ENCODE measurements around the gene RAB3A.
A peak's percentile ranks its signal among the peaks of the same experiment; 100 is the strongest.
"Not testable (repeated sequence)": the region's sequence is repeated elsewhere in the genome, so short reads cannot be mapped to it uniquely, and the experiment has no call there.

The RAB3A gene

DNA sequence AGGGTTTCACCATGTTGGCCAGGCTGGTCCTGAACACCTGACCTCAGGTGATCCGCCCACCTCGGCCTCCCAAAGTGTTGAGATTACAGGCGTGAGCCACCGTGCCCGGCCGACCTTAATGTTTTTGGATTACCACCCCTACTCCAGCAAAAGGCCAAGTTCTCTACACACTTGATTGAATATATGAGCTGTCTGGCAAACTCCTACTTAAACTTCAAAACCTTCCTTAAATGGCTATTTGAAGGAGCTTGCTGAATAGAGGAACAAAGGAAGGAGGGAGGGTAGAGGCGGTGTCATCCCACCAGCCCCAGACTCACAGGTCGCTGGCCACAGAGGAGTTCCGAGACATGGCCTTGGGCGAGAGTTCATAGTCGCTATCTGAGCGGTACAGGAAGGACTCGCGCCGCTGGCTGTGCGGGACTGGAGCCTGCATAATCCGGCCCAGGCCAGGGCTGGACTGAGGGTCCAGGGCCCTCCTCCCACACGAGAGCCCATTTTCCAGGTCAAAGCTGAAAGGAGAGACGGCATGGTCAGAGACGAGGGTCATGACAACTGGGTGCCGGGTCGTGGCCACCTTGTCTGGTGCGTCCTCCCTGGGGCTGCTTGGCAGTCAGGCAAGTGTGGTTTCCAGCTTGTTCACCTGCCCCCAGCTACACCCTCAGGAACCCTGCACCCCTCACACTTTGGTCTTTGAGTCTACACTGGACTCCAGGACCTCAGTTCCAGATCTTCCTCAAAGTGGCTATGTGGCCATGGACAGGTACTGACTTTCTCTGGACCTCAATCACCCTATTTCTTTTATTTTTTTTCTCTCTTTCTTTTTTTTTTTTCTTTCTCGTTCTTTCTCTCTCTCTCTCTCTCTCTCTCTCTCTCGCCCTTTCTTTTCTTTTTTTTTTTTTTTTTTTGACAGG is 18.2 kb upstream of the RAB3A start:
- DNase-seq: no peak

DNA sequence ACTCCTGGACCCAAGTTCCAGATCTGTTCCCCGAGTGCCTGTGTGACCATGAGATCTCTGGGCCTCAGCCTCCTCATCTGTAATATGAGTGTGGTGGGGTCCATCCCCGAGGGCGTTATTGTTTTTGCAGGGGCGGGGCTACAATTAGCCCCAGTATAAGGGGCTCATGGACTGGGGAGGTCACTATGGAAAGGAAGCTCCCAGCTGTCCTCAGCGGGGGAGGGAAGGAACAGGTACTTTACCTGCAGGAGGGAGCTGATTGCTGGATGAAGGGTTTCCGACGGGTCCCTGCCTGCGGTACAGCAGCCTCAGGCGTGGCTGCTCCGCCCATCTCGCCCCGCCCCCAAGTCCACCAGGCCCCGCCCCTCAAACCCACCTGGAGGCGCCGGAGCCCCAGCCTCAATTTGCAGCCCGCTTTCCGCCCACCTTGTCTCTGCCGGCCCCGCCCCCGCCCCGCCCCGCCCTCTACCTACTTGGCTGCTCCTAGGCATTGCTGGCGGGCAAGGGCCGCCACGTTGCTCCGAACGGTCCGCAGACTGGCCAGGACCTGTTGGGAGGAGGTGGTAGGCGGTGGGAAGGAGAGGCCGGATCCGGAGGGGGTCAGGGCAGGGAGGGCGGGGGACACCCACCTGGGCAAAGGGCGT is 16.9 kb upstream of the RAB3A start:
- no peak for DNase-seq

DNA sequence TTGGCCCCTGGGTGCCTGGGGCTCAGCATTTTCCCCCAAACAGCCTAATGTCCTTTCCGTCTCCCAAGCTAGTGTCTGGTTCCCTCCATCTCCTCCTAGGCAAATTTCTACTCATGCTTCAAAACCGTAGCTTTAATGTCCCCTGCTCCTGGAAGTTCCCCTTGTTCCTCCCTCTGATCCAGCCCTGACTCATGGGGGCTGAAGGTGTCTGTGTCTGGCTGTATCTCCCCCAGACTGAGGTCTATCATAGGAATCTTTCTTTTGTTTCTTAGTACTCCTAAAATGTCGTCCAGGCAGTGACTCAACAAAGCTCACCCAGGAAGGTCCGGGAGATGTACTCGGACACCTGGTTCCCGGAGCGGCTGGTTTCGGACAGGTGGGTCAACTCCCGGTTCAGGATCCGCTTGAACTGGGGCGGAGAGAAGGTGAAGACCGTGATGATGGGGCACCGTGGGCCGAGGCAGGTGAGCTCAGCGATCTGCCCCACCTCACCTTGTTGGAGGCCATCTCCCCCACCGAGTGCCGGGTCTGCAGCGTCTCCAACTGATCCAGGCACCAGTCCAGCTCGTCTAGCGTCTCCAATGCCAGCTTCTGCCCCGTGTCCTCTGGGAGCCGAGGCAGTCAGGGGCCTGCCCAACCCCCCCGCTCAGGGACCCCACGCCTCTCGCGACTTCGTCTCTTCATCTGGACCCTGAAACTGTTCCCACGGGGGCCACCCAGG is 16.2 kb upstream of the RAB3A start:
- no peak for DNase-seq

DNA sequence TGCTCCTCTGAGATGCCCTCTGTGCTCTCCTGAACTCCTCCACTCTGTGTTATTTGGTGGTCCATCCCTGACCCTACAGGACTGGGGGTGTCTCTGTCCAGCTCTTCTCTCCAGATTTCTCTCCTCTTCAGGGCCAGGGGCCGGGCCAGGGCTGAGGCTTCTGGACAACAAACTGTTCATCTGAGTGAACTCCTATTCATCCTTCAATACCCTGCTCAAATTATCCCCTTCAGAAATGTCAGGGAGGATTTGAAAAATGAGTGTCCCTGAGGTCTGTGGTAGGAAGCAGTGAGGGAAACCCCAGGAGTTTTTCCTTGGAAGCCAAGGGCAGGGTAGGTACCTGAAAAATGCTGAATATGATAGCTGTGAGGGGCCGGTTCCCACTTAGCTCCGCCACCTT is 14.8 kb upstream of the RAB3A start:
- DNase-seq: no peak

DNA sequence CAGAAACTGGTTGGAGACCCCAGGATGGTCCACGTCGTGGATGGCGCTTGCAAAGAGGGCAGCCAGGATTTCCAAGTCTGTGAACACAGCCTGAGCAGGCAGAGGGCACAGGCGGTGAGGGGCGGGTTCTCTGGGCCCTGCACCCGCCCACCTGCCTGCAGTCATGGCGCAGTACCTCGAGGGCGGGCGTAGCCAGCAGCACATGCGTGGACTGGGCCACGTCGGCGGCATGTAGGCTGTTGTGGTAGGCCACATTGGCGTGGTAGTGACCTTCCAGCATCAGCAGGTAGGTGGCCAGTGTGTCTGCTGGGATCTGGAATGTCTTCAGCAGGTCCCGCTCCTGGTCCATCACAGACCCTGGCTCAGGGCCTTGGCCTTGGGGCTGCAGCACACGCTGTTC is 14.3 kb upstream of the RAB3A start:
- DNase-seq: no peak

DNA sequence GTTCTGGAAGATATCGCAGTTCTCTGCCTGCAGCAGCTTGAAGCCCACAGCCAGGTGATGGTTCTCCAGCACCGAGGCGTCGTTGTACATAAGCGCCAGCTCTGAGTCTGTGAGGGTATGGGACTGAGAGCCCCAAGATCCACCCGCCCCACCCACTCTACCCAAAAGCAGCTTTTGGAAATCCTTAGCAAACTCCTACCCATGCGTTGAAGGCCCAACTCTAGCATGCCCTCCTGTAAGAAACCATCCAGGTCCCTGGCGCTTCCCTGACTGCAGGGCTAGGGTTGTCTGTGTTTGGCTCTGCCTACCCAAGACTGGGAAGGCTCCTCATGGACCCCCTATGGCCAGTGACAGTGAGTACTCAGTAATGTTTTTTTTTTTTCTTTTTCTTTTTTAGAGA is 12.9 kb upstream of the RAB3A start:
- DNase-seq: no peak

DNA sequence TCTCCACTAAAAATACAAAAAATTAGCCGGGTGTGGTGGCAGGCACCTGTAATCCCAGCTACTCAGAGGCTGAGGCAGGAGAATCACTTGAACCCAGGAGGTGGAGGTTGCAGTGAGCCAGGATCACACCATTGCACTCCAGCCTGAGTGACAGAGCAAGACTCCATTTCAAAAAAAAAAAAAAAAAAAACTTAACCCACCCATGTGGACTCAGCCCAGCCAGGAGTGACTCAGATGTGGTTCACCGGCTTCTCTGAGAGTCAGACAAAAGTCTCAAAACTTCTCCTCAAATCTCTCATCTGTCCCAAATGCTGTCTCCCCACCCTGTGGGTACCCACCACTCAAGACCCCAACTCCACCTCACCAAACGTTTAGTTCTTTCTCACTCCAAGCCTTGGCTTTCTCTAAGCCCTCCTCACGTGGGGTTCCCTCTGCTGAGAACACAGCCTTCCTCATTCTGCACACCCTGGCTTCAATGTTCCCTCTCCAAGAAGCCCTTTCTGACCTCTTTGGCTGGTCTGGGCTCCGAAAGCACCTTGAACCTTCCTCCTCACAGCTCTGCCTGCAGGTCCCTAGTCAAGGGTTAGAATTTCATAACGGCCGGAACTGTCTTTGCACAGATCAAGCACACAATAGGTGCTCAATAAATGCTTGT is 11.1 kb upstream of the RAB3A start:
- DNase-seq: no peak

DNA sequence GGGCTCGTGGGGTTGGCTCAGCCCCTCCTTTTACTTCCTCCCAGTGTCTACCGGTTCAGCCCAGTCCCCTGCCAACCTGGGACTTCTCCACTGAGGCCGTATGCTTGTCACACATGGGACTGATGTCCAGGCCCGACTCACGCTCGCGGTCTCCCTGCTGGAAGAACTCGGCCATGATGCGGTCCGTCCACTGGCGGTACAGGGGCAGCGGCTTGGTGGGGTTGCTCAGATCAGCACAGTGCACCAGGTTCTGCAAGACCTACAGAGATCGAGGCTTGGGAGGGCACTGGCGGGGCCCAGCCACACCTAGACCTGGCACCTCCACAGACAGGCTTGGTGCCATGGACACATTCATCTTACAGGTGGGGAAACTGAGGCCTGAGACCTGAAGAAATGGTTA is 7.8 kb upstream of the RAB3A start:
- DNase-seq: no peak

DNA sequence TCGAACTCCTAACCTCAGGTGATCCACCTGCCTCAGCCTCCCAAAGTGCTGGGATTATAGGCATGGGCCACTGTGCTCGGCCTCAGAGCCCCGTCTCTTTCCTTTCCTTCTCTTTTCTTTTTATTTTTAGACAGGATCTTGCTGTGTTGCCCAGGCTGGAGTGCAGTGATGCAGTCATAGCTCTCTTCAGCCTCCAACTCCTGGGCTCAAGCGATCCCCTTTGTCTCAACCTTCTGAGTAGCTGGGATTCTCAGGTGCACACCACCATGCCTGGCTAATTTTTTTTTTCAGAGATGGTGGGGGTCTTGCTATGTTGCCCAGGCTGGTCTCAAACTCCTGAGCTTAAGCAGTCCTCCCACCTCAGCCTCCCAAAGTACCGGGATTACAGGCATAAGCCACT is 6.1 kb upstream of the RAB3A start:
- not testable (repeated sequence) for DNase-seq

DNA sequence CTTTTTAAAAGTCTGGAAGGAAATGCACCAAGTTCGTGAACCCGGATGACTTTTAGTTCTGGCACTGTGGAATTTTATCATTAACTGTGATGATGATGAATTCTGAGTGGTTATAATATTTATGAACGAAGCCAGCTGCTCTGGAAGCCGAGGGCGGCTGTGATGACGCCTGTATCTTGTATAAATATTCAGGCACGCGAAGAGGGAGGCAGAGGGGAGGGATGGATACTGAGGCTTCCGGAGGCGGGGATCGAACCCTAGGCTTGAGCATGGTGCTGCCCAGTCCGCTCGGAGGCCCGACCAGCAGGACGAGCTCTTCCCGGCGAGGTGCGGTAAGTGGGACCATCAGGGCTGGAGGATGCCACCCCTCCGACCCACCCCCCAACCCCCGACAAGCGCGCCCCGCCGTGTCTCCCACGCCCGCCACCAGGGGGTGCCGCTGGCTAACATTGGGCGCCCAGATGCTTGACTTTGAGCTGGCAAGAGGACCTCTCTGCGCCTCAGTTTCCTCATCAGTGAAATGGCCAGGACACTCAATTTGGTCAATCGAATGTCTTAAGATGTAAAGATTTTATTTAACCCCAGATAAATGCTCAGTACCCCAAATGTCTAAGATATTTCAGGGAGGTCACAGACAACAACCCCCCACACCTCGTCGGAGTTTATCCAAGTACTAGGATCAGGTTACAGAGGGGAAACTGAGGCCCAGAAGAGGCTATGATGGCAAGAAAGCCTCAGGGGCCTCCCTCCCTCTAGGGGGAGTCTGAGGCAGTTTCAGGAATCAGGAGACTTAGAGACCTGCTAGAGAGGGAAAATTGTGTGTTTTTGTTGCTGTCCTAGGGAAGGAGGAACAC is 4.5 kb upstream of the RAB3A start:
- DNase-seq: no peak

DNA sequence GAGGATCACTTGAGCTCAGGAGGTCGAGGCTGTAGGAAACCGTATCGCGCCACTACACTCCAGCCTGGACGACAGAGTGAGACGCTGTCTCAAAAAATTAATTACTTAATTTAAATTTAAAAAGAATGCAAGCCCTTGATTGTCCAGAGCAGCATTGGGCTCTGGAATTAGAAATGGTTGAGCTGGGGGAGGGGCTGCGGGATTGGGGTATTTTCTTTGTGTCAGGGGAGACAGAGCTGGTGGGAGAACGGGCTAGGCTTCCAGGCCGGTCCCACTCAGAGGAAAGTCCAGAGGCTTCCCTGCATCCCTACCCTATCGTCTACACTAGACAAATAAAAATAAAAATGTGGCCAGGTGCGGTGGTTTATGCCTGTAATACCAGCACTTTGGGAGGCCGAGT is 2.2 kb upstream of the RAB3A start:
- no peak for DNase-seq

DNA sequence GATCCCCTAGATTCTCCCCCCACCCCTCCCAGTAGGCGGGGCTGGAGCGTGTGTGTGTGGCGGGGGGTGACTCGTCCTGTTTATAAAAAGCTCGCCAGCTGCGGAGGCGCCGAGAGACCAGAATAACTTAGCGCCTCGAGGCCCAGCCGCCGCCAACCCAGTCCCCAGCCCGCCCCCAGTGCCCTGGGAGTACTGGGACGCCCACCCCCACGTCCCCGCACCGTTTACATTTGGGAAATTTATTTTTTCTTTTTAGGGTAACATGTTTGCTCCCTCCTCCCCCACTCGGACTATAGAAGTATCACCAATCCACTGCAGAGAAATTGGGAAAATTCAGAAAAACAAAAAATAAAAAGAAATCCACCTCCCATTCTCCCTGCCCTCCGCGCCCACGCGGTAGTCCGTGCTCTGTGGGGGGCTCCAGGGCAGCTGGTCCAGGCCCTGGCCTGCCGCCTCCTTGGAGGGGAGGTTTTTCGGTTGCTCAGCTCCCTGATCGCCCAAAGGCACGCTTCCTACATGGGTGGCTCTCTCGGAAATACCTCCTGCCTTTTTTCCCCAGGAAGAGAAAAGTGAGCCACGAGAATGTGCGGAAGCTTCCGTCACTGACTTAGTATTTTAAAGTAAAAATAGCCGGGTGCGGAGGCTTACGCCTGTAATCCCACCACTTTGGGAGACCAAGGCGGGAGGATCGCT is 1.5 kb upstream of the RAB3A start:
- DNase-seq: peak; percentile 44

DNA sequence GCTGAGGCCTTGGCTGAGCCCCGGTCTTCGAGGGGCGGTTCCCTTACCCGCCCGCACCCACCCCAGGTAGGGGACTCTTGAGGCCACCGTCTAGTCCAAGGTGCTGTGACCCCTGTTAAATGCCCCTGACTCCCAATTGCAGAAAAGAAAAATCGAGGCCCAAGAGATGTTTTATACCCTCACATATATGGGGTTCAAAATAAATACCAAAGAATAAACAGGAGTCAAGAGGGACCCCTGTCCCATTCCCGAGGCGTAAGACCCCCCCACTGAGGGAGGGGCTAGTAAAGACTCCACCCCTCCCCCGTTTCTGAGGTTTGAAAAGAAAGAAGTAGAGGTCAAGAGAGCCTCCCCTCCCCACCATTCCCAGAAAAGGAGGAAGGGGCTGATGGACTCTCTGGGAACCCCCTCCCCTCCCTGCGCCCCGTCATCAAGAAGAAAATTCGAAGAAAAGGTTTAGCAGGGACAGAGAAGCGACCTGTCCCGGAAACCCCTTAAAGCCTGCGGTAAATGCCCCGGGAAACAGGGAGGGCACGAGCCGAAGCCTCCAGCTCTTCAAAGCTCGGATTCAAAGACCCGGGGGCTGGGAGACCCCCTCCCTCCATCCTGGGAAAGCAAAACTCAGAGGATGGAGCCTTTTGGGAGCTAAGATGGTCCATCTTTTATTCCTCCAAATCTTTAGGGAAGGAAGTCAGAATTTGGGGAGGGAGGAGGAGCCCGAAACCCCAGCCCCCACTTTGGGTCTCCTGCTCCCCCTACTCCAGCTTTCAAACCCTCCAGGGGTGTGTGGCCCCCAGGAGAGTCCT is 755 bp upstream of the RAB3A start:
- DNase-seq: peak; percentile 38

DNA sequence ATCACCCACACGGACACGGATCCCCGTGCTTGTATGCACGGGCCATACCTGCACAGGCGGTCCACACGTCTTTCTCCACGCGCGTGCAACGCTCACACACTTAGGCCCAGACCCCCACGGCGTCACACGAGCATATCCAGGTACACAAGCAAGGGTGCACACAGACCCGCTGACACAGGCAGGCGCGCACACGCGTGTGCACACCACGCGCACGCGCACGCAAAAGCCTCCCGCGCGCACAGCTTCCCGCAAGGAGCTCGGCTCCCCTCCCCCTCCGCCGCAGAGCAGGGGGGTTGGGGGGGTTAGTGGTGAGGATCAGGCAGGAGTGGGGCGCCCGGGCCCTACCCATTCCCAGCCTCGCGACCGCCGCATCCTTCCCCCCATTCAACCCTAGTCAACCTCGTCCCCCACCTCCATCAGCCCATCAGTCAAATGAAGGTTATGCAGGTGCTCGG is 407 bp downstream of the RAB3A start:
- no peak for DNase-seq

DNA sequence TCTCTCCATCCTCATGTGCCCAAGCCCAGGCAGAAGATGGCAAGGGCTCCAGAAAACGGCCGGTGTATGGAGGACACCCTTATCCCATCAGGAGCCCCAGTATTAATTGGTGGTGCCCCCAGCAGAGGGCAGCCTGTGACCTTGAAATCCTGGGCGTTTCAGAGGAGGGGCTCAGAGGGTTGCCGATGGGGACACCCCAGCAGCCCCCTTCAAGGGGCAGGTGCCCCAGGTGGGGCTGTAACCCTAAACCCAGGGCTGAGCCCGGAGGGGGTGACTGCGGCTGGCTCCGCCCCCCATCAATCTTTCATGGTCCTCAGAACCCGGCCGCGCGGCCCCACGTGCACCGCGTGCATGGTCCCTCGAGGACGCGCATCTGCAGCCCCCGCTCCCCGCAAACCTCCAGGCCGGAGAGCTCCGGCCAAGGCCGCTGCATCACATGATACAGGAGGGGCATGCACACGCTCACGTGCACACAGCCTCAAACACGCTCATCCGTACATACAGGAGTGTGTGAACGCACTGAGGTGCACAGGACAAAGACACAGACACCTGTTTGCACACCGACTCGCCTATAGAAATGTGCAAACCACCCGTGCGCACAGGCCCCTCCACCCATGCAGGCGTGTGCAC is 949 bp downstream of the RAB3A start:
- no peak for DNase-seq

DNA sequence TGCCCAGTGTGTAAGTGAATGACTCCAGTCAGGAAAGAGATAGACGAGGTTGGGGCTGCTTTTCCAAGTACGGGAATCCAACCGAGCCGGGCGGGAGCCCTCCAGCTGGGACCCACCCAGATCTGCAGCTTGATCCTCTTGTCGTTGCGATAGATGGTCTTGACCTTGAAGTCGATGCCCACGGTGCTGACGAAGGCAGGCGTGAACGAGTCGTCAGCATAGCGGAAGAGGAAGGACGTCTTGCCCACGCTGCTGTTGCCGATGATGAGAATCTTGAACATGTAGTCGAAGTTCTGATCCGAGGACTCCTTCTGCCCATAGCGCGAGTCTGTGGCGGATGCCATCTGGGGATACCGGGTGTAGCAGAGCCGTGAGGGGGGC is 1.5 kb downstream of the RAB3A start:
- no peak for DNase-seq

DNA sequence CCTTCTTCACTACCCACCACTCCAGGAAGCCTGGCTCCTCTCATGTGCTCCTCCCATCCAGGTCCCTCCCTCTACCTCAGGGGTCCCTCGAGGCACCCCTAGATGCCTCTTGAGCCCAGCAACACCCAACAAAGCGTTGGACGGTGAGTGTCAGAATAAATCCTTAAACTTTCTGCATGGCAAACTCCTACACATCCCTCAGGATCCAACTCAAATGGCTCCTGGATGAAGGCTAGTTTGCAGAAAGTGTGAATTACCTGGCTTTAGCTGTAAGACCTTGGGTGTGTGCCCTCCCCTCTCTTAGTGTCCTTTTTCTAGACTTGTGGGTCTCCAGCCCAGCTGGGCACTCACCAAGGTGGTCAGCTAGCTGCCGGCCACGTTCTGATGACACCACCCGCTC is 5.5 kb downstream of the RAB3A start:
- DNase-seq: no peak

DNA sequence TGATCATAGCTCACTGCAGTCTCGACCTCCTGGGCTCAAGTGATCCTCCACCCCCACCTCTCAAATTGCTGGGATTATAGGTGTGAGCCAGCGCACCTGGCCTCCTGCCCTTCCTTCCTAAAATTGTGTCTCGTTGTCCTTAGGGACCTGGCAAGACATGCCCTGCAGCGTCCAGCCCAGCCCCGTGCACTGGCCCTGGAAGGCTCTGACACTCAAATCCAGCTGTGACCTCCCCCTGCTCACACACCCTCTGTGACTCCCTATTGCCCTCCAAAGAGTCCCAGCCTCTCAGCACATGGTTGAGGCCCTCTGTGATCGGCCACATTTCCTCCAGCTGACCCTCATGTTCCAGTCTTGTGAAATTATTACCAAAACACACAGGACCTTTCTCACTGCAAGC is 5.9 kb downstream of the RAB3A start:
- no peak for DNase-seq

DNA sequence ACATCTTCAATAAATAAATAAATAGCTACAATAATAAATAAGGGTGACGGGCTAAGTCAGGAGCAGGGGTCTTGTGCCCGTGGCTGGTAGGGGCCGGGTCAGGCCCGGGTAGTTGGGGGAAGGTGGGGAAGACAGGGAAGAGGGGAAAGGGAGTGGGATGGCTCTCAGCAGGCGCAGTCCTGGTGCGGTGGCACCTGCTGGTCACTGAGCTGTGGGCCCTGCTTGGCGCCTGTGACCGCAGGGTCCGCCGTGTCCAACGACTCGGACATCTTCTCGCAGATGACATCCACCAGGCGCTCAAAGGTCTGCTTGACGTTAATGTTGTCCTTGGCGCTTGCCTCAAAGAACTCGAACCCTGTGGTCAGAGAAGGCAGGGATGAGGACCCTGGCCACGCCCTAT is 6.5 kb downstream of the RAB3A start:
- no peak for DNase-seq

DNA sequence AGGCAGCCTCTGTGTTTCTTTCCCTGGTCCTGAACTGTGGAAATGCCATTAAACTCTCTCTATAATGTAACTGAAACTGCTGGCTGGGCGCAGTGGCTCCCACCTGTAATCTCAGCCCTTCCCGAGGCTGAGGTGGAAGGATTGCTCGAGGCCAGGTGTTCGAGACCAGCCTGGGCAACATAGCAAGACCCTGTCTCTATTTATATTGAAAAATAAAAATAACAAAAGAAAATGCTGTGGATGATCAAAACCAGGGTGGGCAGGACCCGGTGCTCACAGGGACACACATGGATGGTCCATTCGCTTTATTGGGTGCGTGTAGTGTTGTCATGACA is 7.4 kb downstream of the RAB3A start:
- DNase-seq: no peak
